IMR-90 (cell line): ENCODE measurements around the gene FOXI3. TPM values are rescaled to one million over a fixed set of nuclear protein-coding genes. Genes with fewer than 3 reads are reported as not detected.

Source experiments
- ATAC-seq: fragments of 200-7000 bp; cut with Tn5 transposase; 2 replicates; pipeline ENCODE4 v1.9.1; 2020; ENCODE audit warnings: low read depth, mild to moderate bottlenecking, moderate library complexity
- Bru-seq: library from RNA; stranded (reverse); fragments of 400-500 nt; gene quantifications from one replicate; lab custom pipeline; 2021; lab: Mats Ljungman, UMichigan
- BruChase-seq, 2 experiments: library from RNA; stranded (reverse); fragments of 400-500 nt; gene quantifications; one replicate each; lab custom pipeline; 2021; lab: Mats Ljungman, UMichigan
- BruUV-seq: library from RNA; stranded (reverse); fragments of 400-500 nt; replicated peaks from 2 replicates; lab custom pipeline; 2021; lab: Mats Ljungman, UMichigan
- CTCF ChIA-PET: fragments of 300-600 bp; formaldehyde crosslinking; extraction: SDS; loops from one replicate; lab custom pipeline; 2021; ENCODE audit warnings: antibody characterized with exemption; lab: Yijun Ruan, JAX
- POLR2A ChIA-PET: fragments of 300-600 bp; sonication (Branson Sonifier 250); formaldehyde crosslinking; loops from one replicate; lab custom pipeline; 2022; ENCODE audit warnings: antibody characterized with exemption; ENCODE audit not compliant: unreplicated experiment; lab: Charles Lee
- DNase-seq: peaks from one replicate; pipeline ENCODE4 v3.0.0; 2013
- H2AFZ ChIP-seq: replicated peaks from 2 replicates; pipeline ENCODE3; 2013; ENCODE audit warnings: low read length, mild to moderate bottlenecking; ENCODE audit not compliant: poor library complexity
- H2AK5ac ChIP-seq: 2 replicates; pipeline ENCODE4 v1.6.1; 2013; ENCODE audit warnings: low read depth, low read length, inconsistent platforms
- H2AK9ac ChIP-seq: replicated peaks from 2 replicates; pipeline ENCODE3; 2013; ENCODE audit warnings: mild to moderate bottlenecking, low read depth, low read length, moderate library complexity; ENCODE audit not compliant: poor library complexity
- H2BK120ac ChIP-seq: 2 replicates; pipeline ENCODE4 v1.6.1; 2013; ENCODE audit warnings: low read depth, low read length, inconsistent platforms
- H2BK15ac ChIP-seq: 3 replicates; pipeline ENCODE4 v1.6.1; 2013; ENCODE audit warnings: low read depth, low read length, inconsistent platforms
- H2BK20ac ChIP-seq: 2 replicates; pipeline ENCODE4 v1.6.1; 2013; ENCODE audit warnings: low read depth, mild to moderate bottlenecking, inconsistent platforms, low read length, moderate library complexity
- H2BK5ac ChIP-seq: 2 replicates; pipeline ENCODE4 v1.6.1; 2013; ENCODE audit warnings: mild to moderate bottlenecking, low read depth, low read length, inconsistent platforms; ENCODE audit not compliant: poor library complexity, severe bottlenecking
- H3K14ac ChIP-seq: replicated peaks from 2 replicates; pipeline ENCODE4 v1.6.1; 2013; ENCODE audit warnings: low read depth, low read length, inconsistent platforms
- H3K18ac ChIP-seq: 2 replicates; pipeline ENCODE4 v1.6.1; 2013; ENCODE audit warnings: low read depth, low read length, control low read depth
- H3K23ac ChIP-seq: 2 replicates; pipeline ENCODE4 v1.6.1; 2013; ENCODE audit warnings: low read depth, low read length, inconsistent platforms
- H3K27ac ChIP-seq: 2 replicates; pipeline ENCODE4 v1.5.1; 2013; ENCODE audit warnings: mild to moderate bottlenecking, control low read depth, low read length; ENCODE audit not compliant: insufficient read depth
- H3K27me3 ChIP-seq: 2 replicates; pipeline ENCODE4 v1.6.1; 2013; ENCODE audit warnings: low read length; ENCODE audit not compliant: control insufficient read depth, insufficient read depth
- H3K36me3 ChIP-seq: 2 replicates; pipeline ENCODE4 v1.6.1; 2013; ENCODE audit warnings: low read length, mixed read lengths; ENCODE audit not compliant: control insufficient read depth, insufficient read depth
- H3K4ac ChIP-seq: 2 replicates; pipeline ENCODE4 v1.6.1; 2013; ENCODE audit warnings: low read depth, low read length, inconsistent platforms
- H3K4me1 ChIP-seq: 2 replicates; pipeline ENCODE4 v1.6.1; 2013; ENCODE audit warnings: low read length, mixed read lengths; ENCODE audit not compliant: control insufficient read depth, insufficient read depth
- H3K4me2 ChIP-seq: 2 replicates; pipeline ENCODE4 v1.6.1; 2013; ENCODE audit warnings: low read depth, mild to moderate bottlenecking, control low read depth, low read length, moderate library complexity
- H3K4me3 ChIP-seq: 2 replicates; pipeline ENCODE4 v1.5.1; 2013; ENCODE audit warnings: low read depth, mild to moderate bottlenecking, control low read depth, low read length, moderate library complexity; ENCODE audit not compliant: insufficient read depth
- H3K56ac ChIP-seq: 2 replicates; pipeline ENCODE4 v1.6.1; 2013; ENCODE audit warnings: low read length, inconsistent platforms; ENCODE audit not compliant: insufficient read depth; ENCODE audit errors: extremely low read depth
- H3K79me1 ChIP-seq, 2 experiments: 2 replicates each; pipeline ENCODE4 v1.6.1; 2013; ENCODE audit warnings: low read length in 2 of 2, inconsistent platforms in 1 of 2, low read depth in 1 of 2
- H3K9ac ChIP-seq: 2 replicates; pipeline ENCODE4 v1.6.1; 2013; ENCODE audit warnings: low read depth, low read length, control low read depth
- H3K9me1 ChIP-seq: 2 replicates; pipeline ENCODE4 v1.6.1; 2013; ENCODE audit warnings: low read length, inconsistent platforms; ENCODE audit not compliant: insufficient read depth
- H3K9me3 ChIP-seq: 2 replicates; pipeline ENCODE4 v1.6.1; 2013; ENCODE audit warnings: low read length; ENCODE audit not compliant: control insufficient read depth, insufficient read depth
- H4K20me1 ChIP-seq: 2 replicates; pipeline ENCODE4 v1.6.1; 2013; ENCODE audit warnings: low read length, inconsistent platforms; ENCODE audit not compliant: insufficient read depth
- H4K5ac ChIP-seq: 2 replicates; pipeline ENCODE4 v1.6.1; 2013; ENCODE audit warnings: mild to moderate bottlenecking, low read depth, low read length, control low read depth
- H4K8ac ChIP-seq, 2 experiments: 2 replicates each; pipeline ENCODE4 v1.6.1; 2013; ENCODE audit warnings: low read depth in 2 of 2, low read length in 2 of 2, control low read depth in 1 of 2, inconsistent platforms in 1 of 2
- H4K91ac ChIP-seq: 2 replicates; pipeline ENCODE4 v1.6.1; 2013; ENCODE audit warnings: low read depth, low read length, inconsistent platforms; ENCODE audit not compliant: insufficient read depth
- BHLHE40 ChIP-seq: fragments of 150-350 bp; IDR thresholded peaks from 2 replicates; pipeline ENCODE4 v1.6.1; 2016; ENCODE audit warnings: mild to moderate bottlenecking, low read depth, low read length
- CEBPB ChIP-seq: IDR thresholded peaks from 2 replicates; pipeline ENCODE4 v1.6.1; 2012; ENCODE audit warnings: low read depth, low read length, improper control_type of control experiment
- CHD1 ChIP-seq: IDR thresholded peaks from 2 replicates; pipeline ENCODE4 v1.6.1; 2012; ENCODE audit warnings: low read depth, low read length, improper control_type of control experiment
- CTCF ChIP-seq: conservative IDR thresholded peaks from 2 replicates; pipeline ENCODE4 v1.5.1; 2012; ENCODE audit warnings: mild to moderate bottlenecking, low read depth, low read length, improper control_type of control experiment
- ELK1 ChIP-seq: fragments of 150-350 bp; IDR thresholded peaks from 2 replicates; pipeline ENCODE4 v1.6.1; 2016; ENCODE audit warnings: low read depth, mild to moderate bottlenecking, low read length, moderate library complexity, borderline replicate concordance
- FOS ChIP-seq: fragments of 150-350 bp; IDR thresholded peaks from 2 replicates; pipeline ENCODE4 v1.6.1; 2016; ENCODE audit warnings: low read depth, low read length
- MAZ ChIP-seq: IDR thresholded peaks from 2 replicates; pipeline ENCODE4 v1.6.1; 2012; ENCODE audit warnings: low read depth, mild to moderate bottlenecking, low read length, improper control_type of control experiment, moderate library complexity, borderline replicate concordance
- MXI1 ChIP-seq: IDR thresholded peaks from 2 replicates; pipeline ENCODE4 v1.6.1; 2012; ENCODE audit warnings: low read depth, mild to moderate bottlenecking, low read length, moderate library complexity, borderline replicate concordance
- NFE2L2 ChIP-seq: fragments of 150-350 bp; IDR thresholded peaks from 2 replicates; pipeline ENCODE4 v1.6.1; 2016; ENCODE audit warnings: low read depth, mild to moderate bottlenecking, low read length
- POLR2A ChIP-seq: IDR thresholded peaks from 2 replicates; pipeline ENCODE4 v1.6.1; 2012; ENCODE audit warnings: mild to moderate bottlenecking, low read depth, low read length
- RAD21 ChIP-seq: IDR thresholded peaks from 2 replicates; pipeline ENCODE4 v1.6.1; 2012; ENCODE audit warnings: low read length, improper control_type of control experiment
- SMC3 ChIP-seq: fragments of 150-350 bp; IDR thresholded peaks from 2 replicates; pipeline ENCODE4 v1.6.1; 2016; ENCODE audit warnings: low read depth, mild to moderate bottlenecking, antibody characterized with exemption, low read length, moderate library complexity
- USF2 ChIP-seq: fragments of 150-350 bp; IDR thresholded peaks from 2 replicates; pipeline ENCODE4 v1.6.1; 2017; ENCODE audit warnings: mild to moderate bottlenecking, antibody characterized with exemption, low read length, low read depth
- WGBS, 2 experiments: methylation state at CpG; one replicate each; pipeline versions ENCODE4 v1.1.5 to v1.1.7; 2013; ENCODE audit warnings: missing lambda C conversion rate in 2 of 2; ENCODE audit not compliant: insufficient read length in 1 of 2; ENCODE audit errors: extremely low coverage in 2 of 2; 5-methylcytosine and 5-hydroxymethylcytosine counted together
- dilution Hi-C: fragments of 300-500 bp; cut with HindIII; formaldehyde crosslinking; loops from one replicate; pipeline ENCODE4 v1.14.3; 2018; ENCODE audit warnings: low sequenced_read_pairs; ENCODE audit not compliant: unreplicated experiment
- in situ Hi-C: fragments of 300-500 bp; cut with MboI; formaldehyde crosslinking; loops from 3 replicates; pipeline ENCODE4 v1.14.3; 2019; ENCODE audit warnings: low sequenced_read_pairs, inconsistent platforms, mixed read lengths
- intact Hi-C: fragments of 100-400 bp; cut with micrococcal nuclease; formaldehyde crosslinking; loops from 2 replicates; pipeline ENCODE4 v1.10.0; 2022
- long read RNA-seq: library from polyadenylated mRNA; unstranded; transcript quantifications from one replicate; pipeline ENCODE4 v2.0.0, GENCODE V29; 2021; ENCODE audit not compliant: unreplicated experiment
- polyA plus RNA-seq, 3 experiments: library from polyadenylated mRNA; depleted of rRNA; stranded (reverse); fragments of >200 nt; gene quantifications; 2 replicates each; pipeline ENCODE4 v1.2.3, GENCODE V29; 2012; ENCODE audit warnings: low replicate concordance in 1 of 3
- total RNA-seq: library from RNA; depleted of rRNA; stranded (reverse); fragments of >200 nt; gene quantifications from 2 replicates; pipeline ENCODE4 v1.2.3, GENCODE V29; 2012; rRNA removed

The FOXI3 gene
- not detected in 2 replicates for total RNA-seq
- polyA plus RNA-seq (2012; rRNA removed) = not detected in 2 replicates
- not detected in 2 replicates for polyA plus RNA-seq (2012; cell fraction: cytosol; rRNA removed)
- not detected in 2 replicates for polyA plus RNA-seq (2012; cell fraction: nucleus; rRNA removed; ENCODE audit: low replicate concordance)
- Bru-seq, nascent RNA = not detected
- BruChase-seq, experiment 1, labeled RNA remaining after a 6-hour chase = not detected
- BruChase-seq, experiment 2, labeled RNA remaining after a 2-hour chase = percentile 11 among the genes with signal in this experiment
- long read RNA-seq = 0 reads

DNA sequence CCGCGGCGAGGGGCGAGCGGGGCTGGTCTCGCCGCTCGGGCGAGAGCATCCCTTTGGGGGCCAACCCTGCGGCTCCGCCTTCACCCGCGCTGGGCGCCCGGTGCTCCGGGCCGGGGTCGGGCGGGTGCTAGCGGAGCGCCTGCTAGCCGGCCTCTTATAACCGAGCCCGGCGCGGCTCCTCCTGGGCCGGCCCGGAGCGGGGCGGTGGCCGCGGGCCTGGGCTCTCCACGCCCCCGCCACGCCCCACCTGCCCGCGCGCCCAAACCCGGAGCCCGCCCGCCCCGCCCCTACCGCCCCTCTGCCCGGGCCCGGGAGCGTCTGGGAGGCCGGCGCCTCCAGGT is at the start of gene FOXI3:
Gene FOXI3, minus strand, starts transcription at position 129 of the 341 bp plus-strand sequence. CDS start 158 bp downstream, outside the sequence.
- Histone ChIP-seq H3K4ac (no peak within 1 kb of the TSS), H2BK5ac (no peak within 1 kb of the TSS), H3K9me1 (no peaks in the 10 kb centered on the region), H3K27me3 (peaks cover 41% of the 10 kb centered on the region), H3K18ac (no peak within 1 kb of the TSS), H3K9ac (no peak within 1 kb of the TSS), H2AK9ac (no peak within 1 kb of the TSS), H2BK20ac (no peak within 1 kb of the TSS), H3K56ac (no peak within 1 kb of the TSS), H4K8ac (no peak within 1 kb of the TSS), H4K5ac (no peak within 1 kb of the TSS), H3K9me3 (peaks cover 3% of the 10 kb centered on the region; the same call in 1 of the 2 replicates), H3K36me3 (no peaks in the 10 kb centered on the region), H3K4me3 (no peak within 1 kb of the TSS), H3K27ac (no peak within 1 kb of the TSS), H3K4me1 (no peaks in the 10 kb centered on the region), H2AFZ (peak within 1 kb of the TSS; percentile 8), H3K23ac (no peak within 1 kb of the TSS), H2BK15ac (no peak within 1 kb of the TSS), H2AK5ac (no peak within 1 kb of the TSS), H4K20me1 (no peaks in the 10 kb centered on the region), H3K79me1 (no peaks in the 10 kb centered on the region), H4K91ac (no peak within 1 kb of the TSS), H2BK120ac (no peak within 1 kb of the TSS), H3K14ac (no peak within 1 kb of the TSS), H3K4me2 (no peak within 1 kb of the TSS; the same call in 1 of the 2 replicates)
- dilution Hi-C loops = no loop called here
- WGBS, 2 experiments = 3% methylated on average over 34 of the region's 48 CpGs; no CpG with 5 or more reads in 1 of the 2 experiments
- TF ChIP-seq SMC3 = no peak
- no peak for TF ChIP-seq USF2
- no peak for TF ChIP-seq RAD21
- TF ChIP-seq NFE2L2 = no peak
- no peak for TF ChIP-seq FOS
- no peak for TF ChIP-seq ELK1
- no peak for TF ChIP-seq CEBPB
- no peak for TF ChIP-seq BHLHE40
- TF ChIP-seq POLR2A = no peak
- TF ChIP-seq CTCF = no peak
- no peak for TF ChIP-seq MXI1
- no peak for TF ChIP-seq CHD1
- no peak for TF ChIP-seq MAZ
- intact Hi-C loops = no loop called here
- CTCF ChIA-PET = no interaction called here
- POLR2A ChIA-PET = no interaction called here
- DNase-seq = no peak
- in situ Hi-C loops = no loop called here
- ATAC-seq = peak; percentile 27; the same call in 1 of the 2 replicates
- no TSS peak for BruUV-seq
